ENCODE results near the gene ACAD11.
A peak's percentile ranks its signal among the peaks of the same experiment; 100 is the strongest.
"Not testable (repeated sequence)": the region's sequence is repeated elsewhere in the genome, so short reads cannot be mapped to it uniquely, and the experiment has no call there.

The ACAD11 gene

DNA sequence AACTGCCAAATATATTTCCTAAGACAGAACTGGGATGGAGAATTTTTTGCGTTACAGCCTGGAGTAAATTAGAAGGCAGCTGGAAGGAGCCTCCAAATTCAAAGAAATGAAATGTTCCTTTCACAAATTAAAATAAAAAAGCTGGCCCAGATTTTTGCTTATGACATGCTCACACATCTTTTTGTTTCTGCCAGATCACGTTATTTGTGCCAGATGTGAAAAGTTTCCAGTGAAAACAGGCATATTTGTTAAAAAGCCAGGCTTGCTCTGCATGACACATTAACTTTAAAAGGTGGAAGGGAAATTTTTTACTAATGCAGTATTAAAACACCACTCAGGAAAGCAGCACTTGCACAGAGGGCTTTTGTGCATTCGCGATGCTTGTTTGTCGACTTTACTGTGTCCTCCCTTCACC is 85.8 kb downstream of the ACAD11 start:
- TF ChIP-seq JUND (IDR thresholded peaks at IDR 0.05; ENCODE audit: low read depth), result no peak
- in situ Hi-C loops (cut with HindIII; ENCODE audit: low pct_unique_long_range_greater_than_20kb, low sequenced_read_pairs), result no loop called here
- DNase-seq (ENCODE audit: low read depth in 1 of 2, low spot score in 1 of 2), result no peak

DNA sequence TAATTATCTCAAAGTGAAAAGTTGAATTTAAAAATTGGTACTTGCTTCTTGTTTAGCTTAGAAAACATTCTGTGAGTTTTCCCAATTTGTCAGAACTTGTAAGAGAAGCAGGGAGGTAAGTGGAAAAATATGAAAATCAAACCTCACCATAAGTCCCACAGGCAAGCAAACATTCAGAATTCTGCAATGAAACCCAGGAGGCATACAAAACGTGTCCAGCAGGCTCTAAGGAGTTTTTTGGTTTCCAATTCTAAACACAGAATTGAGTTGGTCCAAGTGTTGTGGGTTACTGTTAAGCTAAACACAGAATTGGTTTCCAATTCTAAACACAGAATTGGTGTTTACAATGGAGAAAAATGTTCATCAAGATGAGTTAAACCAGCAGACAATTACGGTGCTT is 89.6 kb downstream of the ACAD11 start:
- TF ChIP-seq JUND (IDR thresholded peaks at IDR 0.05; ENCODE audit: low read depth), result no peak
- in situ Hi-C loops (cut with HindIII; ENCODE audit: low pct_unique_long_range_greater_than_20kb, low sequenced_read_pairs), result no loop called here
- DNase-seq (ENCODE audit: low read depth in 1 of 2, low spot score in 1 of 2), result peak in 1 of 2 experiments; percentile 17

DNA sequence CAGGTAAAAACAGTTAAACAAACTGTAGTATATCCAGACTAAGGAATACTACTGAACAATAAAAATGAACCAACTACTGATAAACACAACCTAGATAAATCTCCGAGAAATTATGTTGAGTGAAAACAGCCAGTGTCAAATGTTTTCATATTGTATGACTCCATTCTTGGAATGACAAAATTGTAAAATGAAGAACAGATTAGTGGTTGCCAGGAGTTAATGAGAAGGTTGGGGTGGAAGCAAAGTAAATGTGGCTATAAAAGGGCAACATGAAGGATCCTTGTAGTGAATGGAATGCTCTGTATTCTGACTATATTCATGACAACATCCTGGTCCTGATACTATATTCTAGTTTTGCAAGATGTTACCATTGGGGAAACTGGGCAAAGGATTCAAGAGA is 90.0 kb downstream of the ACAD11 start:
- in situ Hi-C loops (cut with HindIII; ENCODE audit: low pct_unique_long_range_greater_than_20kb, low sequenced_read_pairs), result no loop called here
- no peak for DNase-seq (ENCODE audit: low read depth in 1 of 2, low spot score in 1 of 2)
- TF ChIP-seq JUND (IDR thresholded peaks at IDR 0.05; ENCODE audit: low read depth), result no peak

DNA sequence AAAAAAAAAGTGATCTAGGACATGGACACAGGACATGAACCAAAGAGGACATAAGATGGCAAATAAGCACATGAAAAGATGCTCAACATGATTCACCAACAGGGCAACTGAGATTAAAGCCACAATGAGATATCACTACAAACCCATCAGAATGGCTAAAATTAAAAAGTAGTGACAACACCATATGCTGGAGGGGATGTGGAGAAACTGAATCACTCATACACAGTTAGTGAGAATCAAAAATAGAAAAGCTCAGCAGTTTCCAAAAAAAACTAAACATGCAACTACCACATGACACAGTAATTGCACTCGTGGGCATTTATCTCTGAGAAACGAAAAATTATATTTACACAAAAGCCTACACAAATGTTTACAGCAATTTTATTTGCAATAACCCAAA is 90.5 kb downstream of the ACAD11 start:
- in situ Hi-C loops (cut with HindIII; ENCODE audit: low pct_unique_long_range_greater_than_20kb, low sequenced_read_pairs), result no loop called here
- no peak for DNase-seq (ENCODE audit: low read depth in 1 of 2, low spot score in 1 of 2)
- TF ChIP-seq JUND (IDR thresholded peaks at IDR 0.05; ENCODE audit: low read depth), result no peak

DNA sequence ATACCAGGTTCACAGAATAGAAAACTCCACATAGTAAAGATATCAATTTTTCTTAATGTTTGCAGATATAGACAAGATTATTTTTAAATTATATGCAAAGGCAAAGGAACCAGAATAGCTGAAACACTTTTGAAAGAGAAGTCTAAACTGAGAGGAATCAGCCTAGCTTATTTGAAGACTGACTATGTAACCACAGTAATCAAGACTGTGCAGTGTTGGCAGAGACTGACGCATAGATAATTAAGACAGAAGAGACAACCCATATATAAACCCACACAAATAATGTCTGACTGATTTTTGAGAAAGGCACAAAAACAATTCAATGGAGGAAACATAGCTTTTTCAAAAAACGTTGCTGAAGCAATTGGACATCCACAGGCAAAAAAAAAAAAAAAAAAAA is 91.2 kb downstream of the ACAD11 start:
- TF ChIP-seq JUND (IDR thresholded peaks at IDR 0.05; ENCODE audit: low read depth), result no peak
- no peak for DNase-seq (ENCODE audit: low read depth in 1 of 2, low spot score in 1 of 2)
- in situ Hi-C loops (cut with HindIII; ENCODE audit: low pct_unique_long_range_greater_than_20kb, low sequenced_read_pairs), result no loop called here

DNA sequence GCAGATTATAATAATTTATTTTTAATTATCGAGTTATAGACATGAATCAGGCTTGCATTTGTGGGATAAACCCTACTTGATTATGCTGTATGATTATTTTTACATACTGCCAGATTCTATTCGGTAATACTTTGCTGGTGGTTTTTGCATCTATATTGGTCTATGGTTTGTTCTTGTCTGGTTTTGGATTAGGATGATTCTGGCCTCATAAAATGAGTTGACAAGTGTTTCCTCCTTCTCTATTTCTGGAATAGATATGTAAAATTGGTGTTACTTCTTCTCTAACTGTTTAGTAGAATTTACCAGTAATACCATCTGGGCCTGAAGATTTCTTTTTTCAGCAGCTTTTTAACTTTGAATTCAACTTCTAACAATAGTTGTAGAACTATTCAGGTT is 95.5 kb downstream of the ACAD11 start:
- in situ Hi-C loops (cut with HindIII; ENCODE audit: low pct_unique_long_range_greater_than_20kb, low sequenced_read_pairs), result no loop called here
- no peak for DNase-seq (ENCODE audit: low read depth in 1 of 2, low spot score in 1 of 2)
- no peak for TF ChIP-seq JUND (IDR thresholded peaks at IDR 0.05; ENCODE audit: low read depth)

DNA sequence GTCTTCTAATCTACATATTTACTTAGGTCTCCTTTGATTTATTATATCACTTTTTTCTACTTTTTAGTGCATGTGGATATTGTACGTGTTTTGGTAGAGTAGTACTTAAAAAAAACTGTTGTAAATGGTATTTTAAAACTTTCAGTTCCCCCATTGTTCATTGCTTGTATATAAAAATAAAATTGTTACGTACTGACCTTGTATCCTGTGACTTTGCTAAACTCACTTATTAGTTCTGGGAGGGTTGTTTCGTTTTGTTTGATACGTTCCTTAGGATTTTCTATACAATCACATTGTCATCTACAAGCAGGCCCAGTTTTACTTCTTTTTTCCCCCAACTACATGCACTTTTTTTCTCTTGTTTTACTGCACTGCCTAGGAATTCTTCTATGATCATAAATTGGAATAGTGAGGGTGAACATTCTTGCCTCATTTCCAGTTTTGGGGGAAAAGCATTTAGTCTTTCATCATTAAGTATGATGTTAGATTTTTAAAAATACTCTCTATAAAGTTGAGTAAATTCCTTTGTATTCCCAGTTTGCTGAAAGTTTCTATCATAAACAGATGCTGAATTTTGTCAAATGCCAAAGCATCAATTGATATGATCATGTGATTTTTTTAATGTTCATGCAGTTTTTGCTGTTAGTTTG is 96.1 kb downstream of the ACAD11 start:
- in situ Hi-C loops (cut with HindIII; ENCODE audit: low pct_unique_long_range_greater_than_20kb, low sequenced_read_pairs), result no loop called here
- DNase-seq (ENCODE audit: low read depth in 1 of 2, low spot score in 1 of 2), result no peak

DNA sequence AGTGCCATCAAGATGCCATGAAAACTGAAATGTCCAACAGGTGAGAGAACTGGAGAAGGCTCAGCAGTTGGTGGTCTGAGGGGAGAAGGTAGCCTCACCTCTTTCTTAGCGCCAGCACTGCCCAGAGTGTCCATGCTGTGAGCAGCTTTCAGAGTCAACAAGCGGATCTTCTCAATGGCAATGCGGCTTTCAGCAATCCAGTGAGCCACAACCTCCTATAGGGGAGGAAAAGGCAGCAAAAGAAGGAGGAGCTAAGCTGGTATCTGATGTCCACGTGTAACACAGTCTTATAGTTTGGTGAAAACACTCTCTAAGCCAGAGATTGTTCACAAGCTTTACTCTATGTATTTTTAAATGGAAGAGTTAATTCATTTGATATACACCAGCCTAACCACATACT is 98.6 kb downstream of the ACAD11 start:
- TF ChIP-seq JUND (IDR thresholded peaks at IDR 0.05; ENCODE audit: low read depth), result no peak
- in situ Hi-C loops (cut with HindIII; ENCODE audit: low pct_unique_long_range_greater_than_20kb, low sequenced_read_pairs), result no loop called here
- DNase-seq (ENCODE audit: low read depth in 1 of 2, low spot score in 1 of 2), result no peak

More for the DNA sequence above, 96.1 kb downstream of the ACAD11 start:
- TF ChIP-seq JUND (IDR thresholded peaks at IDR 0.05; ENCODE audit: low read depth), result no peak

DNA sequence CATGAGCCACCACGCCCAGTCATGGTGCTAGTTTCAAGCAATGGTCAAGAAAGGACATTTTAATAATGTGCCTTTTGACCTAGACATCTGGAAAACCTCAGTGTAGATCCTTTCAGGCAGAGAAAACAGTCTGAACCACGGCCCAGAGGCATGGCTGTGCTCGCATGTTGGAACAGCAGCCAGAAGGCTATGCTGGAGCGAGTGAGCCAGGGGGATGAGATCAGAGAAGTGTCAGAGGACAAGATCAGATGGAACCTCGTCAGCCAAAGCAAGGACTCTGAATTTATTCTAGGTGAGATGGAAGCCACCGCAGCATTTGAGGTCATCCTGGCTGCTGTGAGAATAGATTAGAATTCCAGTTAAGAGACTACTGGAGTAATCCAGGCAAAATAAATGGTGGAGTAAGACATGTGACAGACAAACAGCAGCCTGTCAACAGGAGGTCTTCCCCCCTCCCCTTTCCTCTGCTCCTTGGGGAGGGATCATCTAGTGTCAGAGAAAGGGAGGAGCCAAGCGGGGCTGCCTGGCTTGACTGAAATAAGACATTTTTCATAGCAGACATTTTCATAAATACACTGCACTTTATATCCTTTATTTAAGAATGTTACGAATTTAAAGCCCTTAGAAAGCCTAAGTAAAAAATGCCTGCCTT is 103.0 kb downstream of the ACAD11 start:
- TF ChIP-seq JUND (IDR thresholded peaks at IDR 0.05; ENCODE audit: low read depth), result no peak
- in situ Hi-C loops (cut with HindIII; ENCODE audit: low pct_unique_long_range_greater_than_20kb, low sequenced_read_pairs), result no loop called here
- no peak for DNase-seq (ENCODE audit: low read depth in 1 of 2, low spot score in 1 of 2)

DNA sequence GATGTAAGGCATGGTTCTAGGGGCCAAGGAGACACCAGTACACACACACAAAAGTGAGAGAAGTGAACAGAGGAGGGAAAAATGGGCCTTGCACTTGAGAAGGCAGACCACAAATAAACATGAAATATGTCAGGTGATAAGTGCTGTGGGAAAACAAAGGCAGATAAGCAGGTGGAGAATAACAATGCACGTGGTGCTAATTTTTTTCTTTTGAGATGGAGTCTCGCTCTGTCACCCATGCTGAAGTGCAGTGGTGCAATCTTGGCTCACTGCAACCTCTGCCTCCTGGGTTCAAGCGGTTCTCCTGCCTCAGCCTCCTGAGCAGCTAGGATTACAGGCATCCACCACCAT is 103.6 kb downstream of the ACAD11 start:
- DNase-seq (ENCODE audit: low read depth in 1 of 2, low spot score in 1 of 2); in situ Hi-C loops (cut with HindIII; ENCODE audit: low pct_unique_long_range_greater_than_20kb, low sequenced_read_pairs): not testable (repeated sequence)

DNA sequence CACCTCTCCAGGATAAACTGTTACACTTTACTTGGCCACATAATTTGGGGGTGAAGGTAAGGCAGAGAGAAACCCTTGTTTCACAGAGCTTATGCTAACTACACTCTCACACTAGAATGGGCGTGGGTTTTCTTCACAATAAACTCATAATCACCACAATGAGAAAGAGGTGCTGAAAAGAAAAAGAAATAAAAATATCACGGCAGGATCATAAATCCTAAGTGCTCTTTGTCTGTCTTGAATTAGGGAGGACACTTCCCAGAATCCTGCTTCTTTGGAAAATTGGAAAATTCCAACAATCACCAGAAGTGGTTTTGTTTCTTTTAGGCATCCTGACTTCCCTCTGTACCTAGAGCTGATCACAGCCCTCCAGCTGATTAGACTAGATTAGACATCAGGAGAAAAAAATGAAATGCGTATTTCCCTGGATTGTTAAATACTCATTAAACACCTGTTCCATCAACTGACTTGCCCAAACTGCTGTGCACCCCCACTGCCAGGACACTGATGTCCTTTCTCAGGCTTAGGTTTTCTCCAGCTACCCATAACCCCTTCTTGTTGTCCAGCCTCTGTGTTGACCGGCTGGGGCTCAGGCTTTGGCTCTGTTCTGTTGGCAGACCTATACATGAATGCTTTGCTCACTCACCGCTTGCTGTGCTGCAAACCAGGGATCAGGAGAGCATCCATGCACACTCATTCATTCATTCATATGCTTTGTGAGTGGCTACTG is 104.1 kb downstream of the ACAD11 start:
- TF ChIP-seq JUND (IDR thresholded peaks at IDR 0.05; ENCODE audit: low read depth), result no peak
- in situ Hi-C loops (cut with HindIII; ENCODE audit: low pct_unique_long_range_greater_than_20kb, low sequenced_read_pairs), result no loop called here
- DNase-seq (ENCODE audit: low read depth in 1 of 2, low spot score in 1 of 2), result no peak

DNA sequence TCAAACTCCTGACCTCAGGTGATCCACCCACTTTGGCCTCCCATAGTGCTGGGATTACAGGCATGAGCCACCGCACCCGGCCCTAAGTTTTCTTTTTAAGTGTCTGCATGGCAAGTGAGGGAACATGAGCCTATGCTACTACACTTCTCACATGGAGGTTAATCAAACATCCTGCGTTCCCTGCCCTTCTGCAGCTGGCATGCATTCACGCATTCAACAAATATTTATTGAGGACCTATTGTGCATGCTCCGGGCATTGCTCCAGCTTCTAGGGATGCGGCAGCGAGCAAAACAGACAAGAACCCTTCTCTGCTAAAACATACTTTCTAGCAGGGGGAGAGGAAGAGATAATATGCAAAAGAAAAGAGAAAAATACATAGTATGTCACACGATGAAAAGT is 105.2 kb downstream of the ACAD11 start:
- peak in 1 of 2 experiments; percentile 28 for DNase-seq (ENCODE audit: low read depth in 1 of 2, low spot score in 1 of 2)
- no peak for TF ChIP-seq JUND (IDR thresholded peaks at IDR 0.05; ENCODE audit: low read depth)
- in situ Hi-C loops (cut with HindIII; ENCODE audit: low pct_unique_long_range_greater_than_20kb, low sequenced_read_pairs), result no loop called here

DNA sequence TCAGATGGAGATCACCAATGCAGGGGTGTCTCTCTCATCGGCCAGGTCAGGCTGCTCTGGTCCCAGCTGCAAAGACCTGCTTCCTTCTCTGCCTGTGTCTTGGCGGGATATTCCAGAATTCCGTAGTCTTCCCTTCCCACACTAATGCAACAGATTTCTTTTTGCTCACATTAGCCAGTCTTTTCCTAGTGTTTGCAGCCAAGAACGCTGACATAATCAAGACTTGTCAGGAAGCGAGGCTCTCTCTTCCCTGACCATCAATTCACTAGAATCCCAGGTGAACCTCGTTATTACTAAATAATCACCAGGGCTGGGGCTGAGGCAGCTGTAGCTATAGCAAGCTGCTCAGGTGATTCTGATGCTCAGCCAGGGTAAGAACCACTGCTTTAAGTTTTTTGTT is 105.8 kb downstream of the ACAD11 start:
- in situ Hi-C loops (cut with HindIII; ENCODE audit: low pct_unique_long_range_greater_than_20kb, low sequenced_read_pairs), result no loop called here
- no peak for TF ChIP-seq JUND (IDR thresholded peaks at IDR 0.05; ENCODE audit: low read depth)
- DNase-seq (ENCODE audit: low read depth in 1 of 2, low spot score in 1 of 2), result no peak
